ENCODE measurements around the gene CSGALNACT2. TPM values are rescaled to one million over a fixed set of nuclear protein-coding genes. Genes with fewer than 3 reads are reported as not detected.

CSGALNACT2 gene
- total RNA-seq, 1 donor from 2014 or later = 17.3 TPM

DNA sequence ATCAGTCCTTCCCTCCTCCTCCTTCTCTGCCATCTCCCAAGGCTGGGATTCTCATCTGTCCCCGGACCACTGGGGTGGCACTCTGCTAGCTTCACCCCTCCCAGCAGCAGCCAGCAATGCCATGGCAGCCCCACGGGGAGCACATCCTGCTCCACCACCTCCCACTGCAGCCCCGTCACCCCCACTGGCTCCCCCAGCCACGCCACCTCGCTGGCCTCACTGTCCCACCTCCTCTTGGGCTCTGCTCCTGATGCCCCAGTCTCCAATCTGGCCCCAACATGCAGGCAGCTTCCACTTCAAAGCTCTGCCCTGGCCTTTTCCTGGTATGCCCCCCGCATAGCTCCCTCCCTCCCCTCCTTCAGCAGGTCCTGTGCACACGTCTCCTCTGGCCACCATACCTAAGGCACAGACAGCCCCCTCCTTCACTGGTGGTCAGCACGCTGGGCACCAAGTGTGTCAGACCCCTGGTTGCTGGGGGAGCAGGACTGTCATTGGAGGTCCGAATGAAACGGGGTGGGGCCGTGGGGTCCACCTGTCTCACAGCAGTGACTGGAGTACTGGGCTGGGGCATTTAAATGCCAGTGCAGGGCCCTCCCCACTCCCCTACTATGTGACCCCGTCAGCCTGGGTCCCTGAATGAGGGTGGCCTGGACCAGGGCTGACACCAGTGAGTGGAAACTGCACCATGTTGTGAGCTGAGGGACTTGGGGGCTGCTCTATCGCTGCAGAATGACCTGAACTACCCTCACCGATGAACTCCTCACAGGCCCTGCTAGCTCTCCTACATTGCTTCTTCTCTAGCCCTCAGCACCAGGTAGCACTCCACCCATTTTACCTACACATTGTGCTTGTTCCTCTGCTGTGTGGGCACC is 89.9 kb downstream of the CSGALNACT2 start:
- no peak for DNase-seq (ENCODE audit: low read depth, low spot score)

DNA sequence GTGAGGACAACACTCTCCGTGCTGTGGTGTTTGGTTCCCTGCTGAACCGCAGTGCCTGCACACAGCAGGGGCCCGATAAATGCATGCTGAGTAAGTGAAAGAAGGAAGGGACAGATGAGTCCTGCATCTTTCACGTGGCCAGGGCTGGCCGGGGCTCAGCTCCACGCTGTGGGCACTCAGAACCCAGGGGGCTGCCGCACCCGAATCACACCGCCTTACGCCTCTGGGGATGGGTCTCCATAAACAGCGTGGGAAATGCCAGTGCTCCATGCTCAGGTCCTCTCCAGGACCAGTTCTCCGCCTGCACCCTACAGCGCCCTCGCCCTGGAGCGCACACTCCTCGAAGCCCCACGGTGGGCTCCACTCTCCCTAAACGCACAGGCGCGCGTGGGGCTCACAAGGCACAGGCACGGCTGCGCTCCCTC is 90.5 kb downstream of the CSGALNACT2 start:
- DNase-seq (ENCODE audit: low read depth, low spot score) = no peak

GRCh38 chr10:43229208-43230061 is 91.2 kb downstream of the CSGALNACT2 start:
- no peak for DNase-seq (ENCODE audit: low read depth, low spot score)

GRCh38 chr10:43230101-43230908 is 92.1 kb downstream of the CSGALNACT2 start:
- no peak for DNase-seq (ENCODE audit: low read depth, low spot score)

- no peak for DNase-seq (ENCODE audit: low read depth, low spot score)
Measured at GRCh38 chr10:43230909-43231522, 92.8 kb downstream of the CSGALNACT2 start.

DNA sequence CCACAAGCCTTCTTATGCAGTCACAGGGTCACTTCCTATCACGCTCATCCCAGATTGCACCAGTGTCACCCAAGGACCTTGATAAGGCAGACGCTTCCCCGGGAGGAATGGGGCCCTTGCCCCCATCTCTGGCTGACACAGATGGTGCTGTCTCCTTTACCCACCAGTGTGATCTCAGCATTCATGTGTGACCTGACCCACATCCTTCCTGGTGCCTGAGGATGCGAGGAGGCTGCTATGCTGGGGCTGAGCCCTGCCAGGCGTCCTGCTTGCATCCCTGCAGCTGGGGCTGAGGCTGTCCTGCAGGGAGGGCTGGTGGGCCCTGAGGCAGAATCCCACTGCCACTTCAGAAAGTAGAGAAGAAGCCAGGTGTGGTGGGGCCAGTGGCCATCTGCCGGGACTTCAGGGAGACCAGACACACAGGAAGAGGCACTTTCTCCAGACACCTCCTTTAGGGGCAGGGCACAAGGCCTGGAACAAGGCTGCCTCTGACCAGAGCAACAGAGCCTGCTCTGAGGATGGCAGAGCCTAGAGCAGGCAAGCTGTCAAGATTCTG is 93.4 kb downstream of the CSGALNACT2 start:
- DNase-seq (ENCODE audit: low read depth, low spot score) = no peak

DNA sequence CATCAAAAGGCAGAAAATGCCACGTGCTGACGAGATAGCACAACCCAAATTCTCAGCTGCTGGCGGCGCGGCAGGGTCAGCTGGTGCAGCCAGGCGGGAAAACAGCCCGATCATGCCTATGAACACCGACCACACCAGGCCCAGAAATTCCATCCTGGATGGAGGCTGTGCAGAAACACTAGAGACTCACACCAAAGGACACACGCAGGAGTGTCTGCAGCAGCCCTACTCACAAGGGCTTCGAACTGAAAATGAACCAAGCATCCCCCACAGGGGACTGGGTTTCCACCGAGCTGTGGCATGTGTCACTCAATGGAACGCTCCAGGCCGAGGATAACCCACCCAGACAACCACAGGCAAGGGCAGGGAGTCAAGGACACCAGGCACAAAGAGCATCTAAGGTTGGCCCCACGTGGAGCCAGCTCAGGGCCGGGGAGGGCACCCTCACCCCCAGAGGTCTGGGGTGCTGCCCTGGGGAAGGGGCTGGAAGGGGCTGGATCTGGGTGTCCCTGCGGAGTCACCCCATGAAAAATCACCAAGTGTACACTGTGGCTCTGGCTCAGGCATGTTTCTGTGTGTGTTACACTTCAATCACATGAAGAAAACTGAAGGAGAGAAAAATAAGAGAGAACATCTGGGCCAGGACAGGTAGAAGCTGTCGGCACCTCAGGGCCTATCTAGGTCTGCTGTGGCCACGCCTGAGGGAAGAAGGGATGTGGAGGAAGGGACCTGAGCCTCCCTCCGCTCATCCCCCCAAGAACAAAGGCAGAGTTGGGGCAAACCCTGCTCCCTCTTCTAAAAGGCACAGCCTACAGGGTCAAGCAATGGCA is 95.6 kb downstream of the CSGALNACT2 start:
- DNase-seq (ENCODE audit: low read depth, low spot score) = no peak

- no peak for DNase-seq (ENCODE audit: low read depth, low spot score)
Measured at GRCh38 chr10:43234471-43235041, 96.3 kb downstream of the CSGALNACT2 start.

Other genes starting within 250 kb of the CSGALNACT2 start
- 0.04 and 0.07 TPM in 2 replicates for gene RET, start 61.4 kb upstream of the CSGALNACT2 start, total RNA-seq
- gene RASGEF1A, start 128.6 kb downstream of the CSGALNACT2 start, total RNA-seq = 0.42 and 0.53 TPM in 2 replicates
- gene FXYD4, start 233.2 kb downstream of the CSGALNACT2 start, total RNA-seq = not detected in 2 replicates